22Rv1 (cell line): Measurements from ENCODE around the gene TIAM2.

ENCODE experiments used
- ZFX ChIP-seq: fragments of 450-650 bp; IDR thresholded peaks from 2 replicates; pipeline ENCODE4 v1.6.1; 2017; ENCODE audit warnings: antibody characterized with exemption, borderline replicate concordance
- TF ChIP-seq, protein P1 (sequence below): fragments of 450-650 bp; IDR thresholded peaks from 2 replicates; pipeline ENCODE4 v1.5.1; 2017; ENCODE audit warnings: mild to moderate bottlenecking

DNA sequence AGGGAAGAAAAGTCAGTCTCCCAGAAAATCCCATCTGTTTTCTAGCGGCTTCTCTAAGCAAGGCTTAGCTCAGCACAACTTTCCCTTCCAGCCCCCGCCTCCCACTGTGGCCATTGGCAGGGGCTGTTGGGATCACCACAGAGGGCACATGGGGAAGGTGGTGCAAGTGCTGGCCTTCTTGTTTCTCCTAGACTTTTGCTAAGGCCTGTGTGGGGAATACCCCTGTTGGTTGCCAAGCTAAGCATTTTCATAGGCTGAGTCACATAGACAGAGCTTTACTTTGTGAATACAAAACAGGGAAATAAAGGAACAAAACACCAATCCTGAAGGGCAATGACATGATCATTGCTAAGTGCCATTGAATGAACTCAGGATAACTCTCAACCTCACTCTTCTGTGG is 32.4 kb upstream of the TIAM2 start:
- TF ChIP-seq, protein P1, sequence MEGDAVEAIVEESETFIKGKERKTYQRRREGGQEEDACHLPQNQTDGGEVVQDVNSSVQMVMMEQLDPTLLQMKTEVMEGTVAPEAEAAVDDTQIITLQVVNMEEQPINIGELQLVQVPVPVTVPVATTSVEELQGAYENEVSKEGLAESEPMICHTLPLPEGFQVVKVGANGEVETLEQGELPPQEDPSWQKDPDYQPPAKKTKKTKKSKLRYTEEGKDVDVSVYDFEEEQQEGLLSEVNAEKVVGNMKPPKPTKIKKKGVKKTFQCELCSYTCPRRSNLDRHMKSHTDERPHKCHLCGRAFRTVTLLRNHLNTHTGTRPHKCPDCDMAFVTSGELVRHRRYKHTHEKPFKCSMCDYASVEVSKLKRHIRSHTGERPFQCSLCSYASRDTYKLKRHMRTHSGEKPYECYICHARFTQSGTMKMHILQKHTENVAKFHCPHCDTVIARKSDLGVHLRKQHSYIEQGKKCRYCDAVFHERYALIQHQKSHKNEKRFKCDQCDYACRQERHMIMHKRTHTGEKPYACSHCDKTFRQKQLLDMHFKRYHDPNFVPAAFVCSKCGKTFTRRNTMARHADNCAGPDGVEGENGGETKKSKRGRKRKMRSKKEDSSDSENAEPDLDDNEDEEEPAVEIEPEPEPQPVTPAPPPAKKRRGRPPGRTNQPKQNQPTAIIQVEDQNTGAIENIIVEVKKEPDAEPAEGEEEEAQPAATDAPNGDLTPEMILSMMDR: no peak
- no peak for TF ChIP-seq ZFX
